T1000 (cell line): ENCODE results near the gene TLE3.

Experiments
- DNase-seq: peaks from one replicate; lab custom pipeline; 2025; ENCODE audit warnings: mixed read lengths; lab: John Stamatoyannopoulos, UW

Gene TLE3

DNA sequence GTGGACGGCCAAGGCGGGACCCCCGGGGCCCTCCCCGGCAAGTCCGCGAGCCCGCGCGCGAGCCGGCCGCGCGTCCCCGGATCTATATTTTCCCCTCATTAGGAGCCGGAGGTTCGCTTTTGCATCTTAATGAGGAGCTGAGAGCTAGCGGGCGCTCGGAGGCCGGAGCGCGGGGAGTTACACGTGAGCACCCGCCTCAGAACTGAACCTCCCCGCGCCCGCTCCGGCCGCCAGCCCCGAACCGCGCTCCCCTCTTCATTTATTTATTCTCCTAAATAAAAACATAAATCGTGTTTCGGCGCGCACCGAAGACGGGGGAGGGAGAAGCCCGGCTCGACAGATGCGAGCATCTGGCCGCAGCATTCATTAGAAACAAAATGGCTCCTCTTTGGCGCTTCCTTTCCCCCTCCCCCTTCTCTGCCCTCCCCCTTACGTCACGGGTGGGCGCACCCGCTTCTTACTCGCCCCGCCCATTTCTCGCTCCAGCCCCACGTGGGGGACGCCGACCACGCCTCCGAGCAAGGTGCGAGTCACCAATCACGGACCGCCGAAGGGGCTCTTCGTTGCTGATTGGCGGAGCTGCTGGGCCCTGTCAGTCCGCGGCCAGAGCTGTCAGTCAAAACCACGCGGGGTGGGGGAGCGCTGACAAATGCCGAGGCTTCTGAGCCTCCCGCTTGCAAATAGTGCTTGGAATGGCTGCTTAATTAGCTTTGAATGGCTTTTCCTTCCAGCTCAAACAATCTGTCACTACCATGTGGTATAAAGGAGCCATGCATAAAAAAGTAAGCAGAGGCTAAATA, 1.6 kb upstream of the TLE3 start:
- DNase-seq, result peak; percentile 99

- no peak for DNase-seq
Measured at GRCh38 chr15:70098461-70099166, 897 bp upstream of the TLE3 start.

- no peak for DNase-seq
Measured at GRCh38 chr15:70098153-70098460, 390 bp upstream of the TLE3 start.

DNA sequence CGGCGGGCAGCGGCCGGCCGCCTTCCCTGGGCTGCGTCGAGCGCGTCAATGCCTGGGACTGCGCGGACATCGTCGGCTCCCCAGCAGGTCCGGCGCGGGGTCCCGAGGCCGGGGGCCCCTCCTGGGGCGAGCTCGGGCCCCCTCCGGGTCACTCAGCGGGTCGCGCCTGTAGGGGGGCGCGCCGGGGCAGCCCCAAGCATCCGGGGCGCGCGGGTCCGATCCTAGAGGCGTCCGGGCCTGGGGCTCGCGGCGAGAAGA, 725 bp downstream of the TLE3 start:
- no peak for DNase-seq

DNA sequence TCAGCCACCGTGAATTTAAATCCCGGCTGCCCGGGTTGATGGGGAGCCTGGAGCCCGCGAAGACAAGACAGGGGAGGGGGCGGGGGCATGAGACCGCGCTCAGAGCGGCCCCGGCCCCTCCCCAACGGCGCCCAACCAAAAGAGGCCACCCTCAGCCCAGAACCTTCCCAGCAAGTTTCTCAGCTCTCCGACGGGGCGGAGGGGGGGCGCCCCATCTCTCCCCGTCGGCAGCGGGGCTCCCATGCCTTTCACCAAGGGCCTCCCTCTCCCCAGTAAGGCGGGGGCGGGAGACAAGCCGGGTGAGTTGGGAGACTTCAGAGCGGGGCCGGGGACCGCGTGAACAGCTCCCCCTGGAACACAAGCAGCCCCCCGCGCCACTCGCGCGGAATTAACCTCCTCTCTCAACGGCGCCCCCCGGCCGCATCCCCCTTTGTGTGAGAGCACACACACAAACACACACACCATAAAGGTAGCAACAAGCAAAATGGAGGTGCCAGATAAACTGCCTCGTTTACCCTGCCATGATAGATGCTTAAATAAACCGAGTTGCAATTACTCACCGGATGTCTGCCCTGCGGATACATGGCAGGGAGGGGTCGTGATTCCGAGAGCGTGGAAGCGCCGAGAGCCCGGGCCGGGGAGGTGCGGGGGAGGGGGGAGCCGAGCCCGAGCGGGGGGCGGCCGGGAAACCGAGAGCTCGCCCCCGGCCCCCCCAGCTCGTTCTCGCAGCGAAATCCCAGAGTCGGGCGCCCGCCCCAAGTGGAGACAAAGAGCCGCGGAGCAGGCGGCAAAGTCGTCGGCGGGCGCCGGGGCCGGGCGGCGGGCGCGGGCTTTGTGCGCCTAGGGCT, 1.3 kb downstream of the TLE3 start:
- no peak for DNase-seq

- DNase-seq, result no peak
Measured at GRCh38 chr15:70095408-70096214, 2.1 kb downstream of the TLE3 start.

DNA sequence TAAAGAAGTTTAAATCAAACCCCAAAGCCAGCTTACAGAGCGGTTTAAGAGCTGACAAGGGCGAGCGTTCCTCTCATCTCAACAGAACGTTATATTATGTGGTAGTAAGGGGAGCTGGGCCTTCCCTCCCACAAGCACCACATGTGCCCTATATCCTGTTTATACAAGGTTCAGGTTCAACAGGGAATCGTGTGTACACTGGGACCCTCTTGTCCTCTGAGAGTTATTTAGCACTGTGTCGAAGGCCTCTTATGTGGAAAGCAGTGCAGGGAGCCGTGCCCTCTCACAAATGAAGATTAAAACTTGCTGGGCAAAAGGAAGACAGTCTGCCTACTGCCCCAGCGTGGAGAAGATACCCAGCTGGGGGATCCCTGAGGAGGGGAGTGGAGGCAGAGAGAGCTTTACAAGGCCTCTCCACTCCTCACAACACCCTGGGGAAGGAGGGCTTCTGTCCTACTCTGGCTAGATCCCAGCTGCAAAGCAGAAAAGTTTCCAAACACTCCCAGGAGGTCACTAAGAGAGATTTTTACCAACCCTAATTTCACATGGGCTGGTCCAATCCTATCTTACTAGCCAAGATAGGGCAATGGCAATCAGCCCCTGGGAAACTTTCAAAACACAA, 2.9 kb downstream of the TLE3 start:
- DNase-seq, result no peak

- DNase-seq, result no peak
Measured at GRCh38 chr15:70093481-70094319, 4.0 kb downstream of the TLE3 start.

GRCh38 chr15:70093070-70093469, 4.6 kb downstream of the TLE3 start:
- DNase-seq, result no peak

GRCh38 chr15:70092464-70093027, 5.2 kb downstream of the TLE3 start:
- DNase-seq, result no peak

- DNase-seq, result no peak
Measured at GRCh38 chr15:70091726-70092463, 5.8 kb downstream of the TLE3 start.

DNA sequence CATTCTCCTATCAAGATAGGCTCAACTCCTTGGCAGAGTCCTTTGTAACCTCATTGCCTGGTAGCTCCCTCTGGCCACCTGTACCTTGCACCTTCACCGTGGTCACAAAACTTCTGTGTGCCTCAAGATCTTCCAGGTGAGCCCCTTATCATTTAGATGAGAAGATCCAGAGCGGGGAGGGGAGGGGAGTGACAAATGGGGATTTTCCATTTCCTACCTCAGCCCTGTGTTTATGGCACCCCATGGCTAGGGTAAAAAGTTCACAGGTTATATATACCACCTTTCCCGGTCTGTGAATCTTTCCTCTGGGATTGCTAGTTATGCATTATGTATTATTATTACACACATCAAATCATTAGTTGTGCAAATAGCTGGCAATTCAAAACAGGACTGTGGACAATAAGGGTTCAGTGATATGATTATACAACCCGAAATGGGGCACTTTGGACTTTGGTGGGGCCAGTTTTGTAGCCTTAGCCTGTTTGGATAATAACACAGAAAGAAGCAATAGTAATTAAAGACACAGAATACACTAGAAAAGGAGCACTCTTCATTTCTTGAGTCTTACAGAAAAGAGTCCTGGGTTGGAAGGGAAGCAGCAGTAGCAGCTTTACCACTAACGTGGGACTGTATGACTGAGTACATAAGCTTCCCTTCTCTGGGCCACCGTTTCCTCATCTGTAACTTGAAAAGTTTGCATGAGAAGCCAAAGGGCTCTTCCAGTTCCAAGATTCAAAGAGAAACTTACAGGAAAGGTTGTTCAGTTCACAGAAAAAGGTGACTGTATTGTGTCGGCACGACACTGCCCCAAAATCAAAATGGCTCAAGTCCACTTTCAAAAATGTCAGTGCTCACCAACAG, 7.1 kb downstream of the TLE3 start:
- no peak for DNase-seq

- DNase-seq, result no peak
Measured at GRCh38 chr15:70089692-70089971, 8.1 kb downstream of the TLE3 start.

- no peak for DNase-seq
Measured at GRCh38 chr15:70088887-70089691, 8.6 kb downstream of the TLE3 start.

DNA sequence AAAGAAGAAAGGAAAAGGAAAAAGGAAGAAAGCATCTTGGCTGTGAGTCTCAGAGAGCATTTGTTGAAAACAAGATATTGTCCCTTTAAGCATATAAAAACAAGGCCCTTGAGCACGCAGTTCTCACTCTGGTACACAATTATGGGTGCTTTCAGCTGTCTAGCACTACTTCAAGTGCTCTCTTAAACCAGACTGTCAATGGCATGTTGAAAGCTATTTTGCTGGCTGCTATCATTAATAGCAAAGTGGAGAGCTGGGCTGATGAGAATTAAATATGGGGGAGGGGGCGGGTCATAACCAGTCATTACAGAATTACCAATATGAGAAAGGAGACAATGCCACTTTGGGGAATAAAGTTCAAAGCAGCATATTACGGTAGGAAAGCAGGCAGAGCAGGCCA, 9.3 kb downstream of the TLE3 start:
- DNase-seq, result no peak

- DNase-seq, result no peak
Measured at GRCh38 chr15:70087708-70088352, 9.9 kb downstream of the TLE3 start.

DNA sequence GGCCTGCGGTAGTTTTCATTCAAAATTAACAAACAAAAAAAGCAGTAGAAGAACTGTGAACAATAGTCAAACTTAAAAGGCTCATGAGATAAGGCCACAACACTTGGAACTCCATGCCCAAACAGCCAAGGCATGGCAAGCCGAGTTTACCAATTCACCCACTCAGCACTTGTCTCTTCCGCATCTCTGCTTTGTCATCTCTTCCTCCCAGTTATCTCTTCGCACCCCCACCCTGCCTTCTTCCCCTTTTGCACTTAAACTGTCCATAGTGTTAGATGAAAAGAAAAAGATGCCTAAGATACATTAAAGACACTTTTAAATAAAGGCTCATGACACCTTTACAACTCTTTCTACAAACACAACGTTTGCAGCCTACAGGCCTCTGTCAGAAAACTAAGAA, 11.1 kb downstream of the TLE3 start:
- no peak for DNase-seq

DNA sequence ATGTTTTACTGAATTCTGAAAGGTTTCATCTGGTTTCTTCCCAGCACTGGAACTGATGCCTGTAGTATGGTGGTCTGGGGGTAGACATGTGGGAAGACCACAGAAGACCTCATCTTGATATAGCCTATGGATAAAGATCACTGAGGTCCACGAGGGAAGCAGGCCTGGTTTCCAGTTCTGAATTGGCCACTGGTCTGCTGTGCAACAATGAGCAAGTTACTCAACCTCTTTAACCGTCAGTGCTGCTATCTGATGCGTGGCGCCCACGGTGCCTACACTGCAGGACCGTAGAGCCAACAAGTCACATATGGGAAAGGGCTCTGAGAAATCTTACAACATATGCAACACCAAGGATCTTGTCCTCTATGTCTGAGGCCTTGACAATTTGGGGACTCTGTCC, 13.3 kb downstream of the TLE3 start:
- DNase-seq, result no peak
